GM12801 (cell line): Measurements from ENCODE around the gene IGF2.

Experiments
- CTCF ChIP-seq: IDR thresholded peaks from one replicate; pipeline ENCODE4 v1.5.1; 2011; ENCODE audit warnings: control low read depth; ENCODE audit not compliant: insufficient read length; ENCODE audit errors: extremely low read depth

The IGF2 gene

GRCh38 chr11:2091112-2091746 lies 48.0 kb downstream of the IGF2 start:
- no peak for TF ChIP-seq CTCF

- no peak for TF ChIP-seq CTCF
Observed at GRCh38 chr11:2090172-2091111, 48.7 kb downstream of the IGF2 start.

- TF ChIP-seq CTCF = no peak
Observed at GRCh38 chr11:2089536-2090165, 49.5 kb downstream of the IGF2 start.

DNA sequence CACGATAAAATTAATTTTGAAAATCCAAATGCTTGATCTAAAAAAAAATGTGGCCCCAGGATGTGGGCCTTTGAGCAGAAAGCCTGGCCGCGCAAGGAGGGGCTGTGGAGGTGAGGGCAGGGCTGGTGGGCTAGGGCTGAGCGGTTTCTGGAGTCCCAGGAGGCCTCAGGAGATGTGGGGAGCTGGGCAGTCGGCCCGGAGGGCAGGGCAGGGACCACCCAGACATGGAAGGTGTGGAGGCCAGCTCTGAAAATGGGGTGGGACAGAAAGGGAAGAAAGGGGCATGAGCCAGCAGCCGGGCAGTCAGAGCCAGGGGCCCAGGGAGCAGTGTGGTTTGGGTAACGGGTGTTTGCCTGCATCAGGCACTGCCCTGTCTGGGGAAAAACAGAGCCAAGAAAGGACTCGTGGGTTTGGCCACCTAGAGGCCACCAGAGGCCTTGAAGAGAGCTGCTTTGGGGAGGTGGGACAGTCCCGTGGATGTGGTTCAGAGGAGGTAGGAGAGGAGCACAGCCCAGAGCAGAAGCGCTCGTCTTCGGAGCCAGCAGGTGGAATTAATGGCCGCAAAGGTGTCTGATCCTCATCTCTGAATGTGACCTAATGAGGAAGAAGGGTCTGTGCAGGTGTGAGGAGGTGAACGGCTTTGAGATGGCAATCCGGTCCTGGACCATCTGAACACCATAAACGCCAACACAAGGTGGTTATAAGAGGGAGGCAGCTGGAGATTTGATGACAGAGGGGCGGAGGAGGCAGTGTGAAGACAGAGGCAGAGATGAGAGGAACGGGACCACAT lies 50.2 kb downstream of the IGF2 start:
- no peak for TF ChIP-seq CTCF

- no peak for TF ChIP-seq CTCF
Observed at GRCh38 chr11:2088284-2088683, 50.9 kb downstream of the IGF2 start.

- TF ChIP-seq CTCF = no peak
Observed at GRCh38 chr11:2086239-2087040, 52.7 kb downstream of the IGF2 start.
